ENCODE data around the gene CNTNAP2. TPM values are rescaled to one million over a fixed set of nuclear protein-coding genes. Genes with fewer than 3 reads are reported as not detected.

CNTNAP2 gene
- total and polyA plus RNA-seq, 2 of the 4 experiments (the other 2 are of a cell fraction): not detected

GRCh38 chr7:146665023-146665422 is 548.4 kb downstream of the CNTNAP2 start:
- DNase-seq (no peak), ATAC-seq (ENCODE audit: low read depth) (no peak)
- Histone ChIP-seq H3K79me1 (ENCODE audit: low read depth in 1 of 2, low read length in 2 of 2) (no peaks in the 10 kb centered on the region), H2AK9ac (replicated peaks; ENCODE audit: low read depth, low read length, poor library complexity) (no peak overlapping the region), H4K5ac (ENCODE audit: low read depth, low read length) (no peak overlapping the region), H2BK5ac (ENCODE audit: low read depth, low read length, poor library complexity, severe bottlenecking) (no peak overlapping the region), H2BK15ac (ENCODE audit: low read depth, low read length) (no peak overlapping the region), H3K23ac (ENCODE audit: low read depth, low read length) (no peak overlapping the region), H3K27me3 (ENCODE audit: control insufficient read depth, insufficient read depth, low read length) (no peaks in the 10 kb centered on the region), H4K91ac (ENCODE audit: insufficient read depth, low read depth, low read length) (no peak overlapping the region), H3K27ac (ENCODE audit: insufficient read depth, low read length) (no peak overlapping the region), H3K4me1 (ENCODE audit: control insufficient read depth, insufficient read depth, low read length) (no peaks in the 10 kb centered on the region), H2BK120ac (ENCODE audit: low read depth, low read length) (no peak overlapping the region), H3K9me3 (ENCODE audit: control insufficient read depth, insufficient read depth, low read length) (no peaks in the 10 kb centered on the region; the same call in none of the 2 replicates), H3K4me3 (ENCODE audit: insufficient read depth, low read depth, low read length) (no peak overlapping the region), H4K8ac (ENCODE audit: low read depth in 2 of 2, low read length in 2 of 2) (no peak overlapping the region), H3K4ac (ENCODE audit: low read depth, low read length) (no peak overlapping the region), H4K20me1 (ENCODE audit: insufficient read depth, low read length) (no peaks in the 10 kb centered on the region), H3K18ac (ENCODE audit: low read depth, low read length) (no peak overlapping the region), H3K14ac (replicated peaks; ENCODE audit: low read depth, low read length) (no peak overlapping the region), H2BK20ac (ENCODE audit: low read depth, low read length) (no peak overlapping the region), H3K9ac (ENCODE audit: low read depth, low read length) (no peak overlapping the region), H2AFZ (replicated peaks; ENCODE audit: low read length, poor library complexity) (no peak overlapping the region), H3K9me1 (ENCODE audit: insufficient read depth, low read length) (no peaks in the 10 kb centered on the region), H3K4me2 (ENCODE audit: low read depth, low read length) (no peak overlapping the region), H3K56ac (ENCODE audit: extremely low read depth, insufficient read depth, low read length) (no peak overlapping the region), H2AK5ac (ENCODE audit: low read depth, low read length) (no peak overlapping the region), H3K36me3 (ENCODE audit: control insufficient read depth, insufficient read depth, low read length) (no peaks in the 10 kb centered on the region)
- ChIA-PET POLR2A (ENCODE audit: unreplicated experiment) (no interaction called here), CTCF (no interaction called here)
- intact Hi-C loops (cut with micrococcal nuclease): no loop called here
- BruUV-seq (replicated peaks): no TSS peak
- 84% methylated on average over 4 of the region's 12 CpGs; no CpG with 5 or more reads in 1 of the 2 experiments for WGBS, 2 experiments (ENCODE audit: extremely low coverage in 2 of 2, insufficient read length in 1 of 2)
- in situ Hi-C loops (cut with MboI; ENCODE audit: low sequenced_read_pairs): no loop called here
- TF ChIP-seq CHD1 (IDR thresholded peaks at IDR 0.05; ENCODE audit: low read depth, low read length): no peak
- no peak for TF ChIP-seq FOS (IDR thresholded peaks at IDR 0.05; ENCODE audit: low read depth, low read length)
- TF ChIP-seq RAD21 (IDR thresholded peaks at IDR 0.05; ENCODE audit: low read length): no peak
- TF ChIP-seq POLR2A (IDR thresholded peaks at IDR 0.05; ENCODE audit: low read depth, low read length): no peak
- no peak for TF ChIP-seq MAZ (IDR thresholded peaks at IDR 0.05; ENCODE audit: borderline replicate concordance, low read depth, low read length)
- TF ChIP-seq ELK1 (IDR thresholded peaks at IDR 0.05; ENCODE audit: borderline replicate concordance, low read depth, low read length): no peak
- TF ChIP-seq MAFK (IDR thresholded peaks at IDR 0.05; ENCODE audit: low read depth, low read length): no peak
- TF ChIP-seq CTCF (conservative IDR thresholded peaks at IDR 0.05; ENCODE audit: low read depth, low read length): no peak
- dilution Hi-C loops (cut with HindIII; ENCODE audit: low sequenced_read_pairs, unreplicated experiment): no loop called here
